Panc1 (cell line): Measurements from ENCODE around the gene LRMDA. TPM values are rescaled to one million over a fixed set of nuclear protein-coding genes. Genes with fewer than 3 reads are reported as not detected.

Experiments
- ATAC-seq: fragments of 200-7000 bp; cut with Tn5 transposase; 2 replicates; pipeline ENCODE4 v1.9.1; 2020; ENCODE audit warnings: mild to moderate bottlenecking, moderate library complexity
- BruUV-seq: library from RNA; stranded (reverse); fragments of 400-500 nt; replicated peaks from 2 replicates; lab custom pipeline; 2021; lab: Mats Ljungman, UMichigan
- CTCF ChIA-PET: fragments of 300-600 bp; sonication (Branson Sonifier 250); formaldehyde crosslinking; loops from one replicate; lab custom pipeline; 2022; ENCODE audit warnings: antibody characterized with exemption; lab: Charles Lee
- POLR2A ChIA-PET: fragments of 300-600 bp; sonication (Branson Sonifier 250); formaldehyde crosslinking; loops from one replicate; lab custom pipeline; 2022; ENCODE audit warnings: antibody characterized with exemption; lab: Charles Lee
- DNase-seq: peaks from one replicate; pipeline ENCODE4 v3.0.0-alpha.2; 2010; ENCODE audit warnings: low read depth, low spot score
- H3K27ac ChIP-seq: 2 replicates; pipeline ENCODE4 v1.5.1; 2011; ENCODE audit warnings: mild to moderate bottlenecking, low read length, inconsistent platforms
- H3K27me3 ChIP-seq: fragments of 200-500 bp; sonication (Bioruptor generic); 2 replicates; pipeline ENCODE4 v1.6.0; 2014; ENCODE audit warnings: low read length, inconsistent platforms; ENCODE audit not compliant: control insufficient read depth, insufficient read depth
- H3K36me3 ChIP-seq: fragments of 200-500 bp; sonication (Bioruptor generic); 2 replicates; pipeline ENCODE4 v1.5.1; 2014; ENCODE audit warnings: inconsistent platforms, mild to moderate bottlenecking, low read length, moderate library complexity; ENCODE audit not compliant: control insufficient read depth, insufficient read depth
- H3K4me1 ChIP-seq: 2 replicates; pipeline ENCODE4 v1.5.1; 2011; ENCODE audit warnings: inconsistent platforms, mild to moderate bottlenecking, low read length, moderate library complexity; ENCODE audit not compliant: control insufficient read depth, insufficient read depth
- H3K4me3 ChIP-seq, 2 experiments: 2 replicates each; pipeline ENCODE4 v1.5.1; 2011 to 2012; ENCODE audit warnings: low read depth in 2 of 2, low read length in 2 of 2, mild to moderate bottlenecking in 2 of 2, inconsistent platforms in 1 of 2, moderate library complexity in 1 of 2
- H3K9me3 ChIP-seq: fragments of 200-500 bp; sonication (Bioruptor generic); 2 replicates; pipeline ENCODE4 v1.5.1; 2014; ENCODE audit warnings: low read depth, mild to moderate bottlenecking, inconsistent platforms, low read length, moderate library complexity; ENCODE audit not compliant: control insufficient read depth, insufficient read depth
- CTCF ChIP-seq: fragments of 450-650 bp; IDR thresholded peaks from 2 replicates; pipeline ENCODE4 v1.5.1; 2017; ENCODE audit warnings: mild to moderate bottlenecking
- POLR2AphosphoS5 ChIP-seq: IDR thresholded peaks from 2 replicates; pipeline ENCODE4 v1.6.1; 2012; ENCODE audit warnings: mild to moderate bottlenecking, low read depth, low read length, moderate library complexity
- REST ChIP-seq, 2 experiments: IDR thresholded peaks; 2 replicates each; pipeline ENCODE4 v1.6.1; 2011 to 2012; ENCODE audit warnings: low read depth in 2 of 2, control low read depth in 1 of 2, low read length in 1 of 2, mild to moderate bottlenecking in 1 of 2, moderate library complexity in 1 of 2; ENCODE audit not compliant: insufficient read depth in 1 of 2
- SIN3A ChIP-seq: IDR thresholded peaks from 2 replicates; pipeline ENCODE4 v1.6.1; 2012; ENCODE audit warnings: low read depth, mild to moderate bottlenecking, low read length, moderate library complexity, borderline replicate concordance; ENCODE audit not compliant: insufficient read depth
- TCF7L2 ChIP-seq: IDR thresholded peaks from 2 replicates; pipeline ENCODE4 v1.6.1; 2011; ENCODE audit warnings: mild to moderate bottlenecking, low read depth, low read length, inconsistent platforms
- in situ Hi-C: cut with HindIII; loops from 2 replicates; pipeline ENCODE4 v1.10.0; 2016; ENCODE audit warnings: low sequenced_read_pairs, low pct_unique_long_range_greater_than_20kb
- intact Hi-C: fragments of 100-400 bp; cut with micrococcal nuclease; formaldehyde crosslinking; loops from one replicate; pipeline ENCODE4 v1.10.0; 2022; ENCODE audit not compliant: unreplicated experiment
- total RNA-seq: library from RNA; stranded (reverse); gene quantifications from one replicate; pipeline ENCODE4 v1.2.1, GENCODE V29; 2021; ENCODE audit not compliant: unreplicated experiment

Gene LRMDA
- total RNA-seq, 1 experiment from 2014 or later: 1.2 TPM

GRCh38 chr10:75592791-75593643, 161.6 kb downstream of the LRMDA start:
- peaks cover 4% of the 10 kb centered on the region for H3K27me3 ChIP-seq
- no peak overlapping the region for H3K27ac ChIP-seq
- no peak for ATAC-seq
- no peaks in the 10 kb centered on the region for H3K4me1 ChIP-seq
- ChIA-PET CTCF (interaction anchor here (0.5 kb wide), 1 partner anchor 236 kb away, joined by 4 read pairs; no protein-coding TSS in a partner anchor), POLR2A (no interaction called here)
- no peak for DNase-seq
- no TSS peak for BruUV-seq
- no peak overlapping the region for H3K4me3 ChIP-seq
- intact Hi-C loops: no loop called here
- H3K36me3 ChIP-seq: no peaks in the 10 kb centered on the region
- in situ Hi-C loops: no loop called here
- TF ChIP-seq REST (IDR thresholded peaks at IDR 0.05; ENCODE audit: insufficient read depth in 1 of 2, low read depth in 2 of 2, low read length in 1 of 2) (no peak), POLR2AphosphoS5 (no peak), SIN3A (no peak), TCF7L2 (no peak), CTCF (no peak)
- no peaks in the 10 kb centered on the region for H3K9me3 ChIP-seq

- intact Hi-C loops: no loop called here
- POLR2A ChIA-PET: interaction anchor here (0.7 kb wide), 1 partner anchor 216 kb away, joined by 4 read pairs; no protein-coding TSS in a partner anchor
- TF ChIP-seq SIN3A: no peak
- peak; percentile 31 for TF ChIP-seq CTCF
- TF ChIP-seq POLR2AphosphoS5: no peak
- no peak for TF ChIP-seq REST (IDR thresholded peaks at IDR 0.05; ENCODE audit: insufficient read depth in 1 of 2, low read depth in 2 of 2, low read length in 1 of 2)
Observed at GRCh38 chr10:75593692-75594556, 162.5 kb downstream of the LRMDA start.

More at GRCh38 chr10:75593692-75594556, 162.5 kb downstream of the LRMDA start:
- in situ Hi-C loops: no loop called here
- no TSS peak for BruUV-seq
- CTCF ChIA-PET: interaction anchor here (0.5 kb wide), 1 partner anchor 237 kb away, joined by 4 read pairs; no protein-coding TSS in a partner anchor
- no peaks in the 10 kb centered on the region for H3K4me1 ChIP-seq
- H3K9me3 ChIP-seq: no peaks in the 10 kb centered on the region
- no peak for DNase-seq
- no peak overlapping the region for H3K4me3 ChIP-seq
- H3K27me3 ChIP-seq: peaks cover 4% of the 10 kb centered on the region
- ATAC-seq: no peak
- H3K27ac ChIP-seq: no peak overlapping the region
- H3K36me3 ChIP-seq: no peaks in the 10 kb centered on the region
